PFSK-1 (cell line): ENCODE data around the gene ST7.

Experiments
- FOXP2 ChIP-seq: optimal IDR thresholded peaks from 2 replicates; pipeline ENCODE3; 2011; ENCODE audit warnings: borderline replicate concordance, control low read depth, inconsistent platforms; ENCODE audit not compliant: insufficient read depth; ENCODE audit errors: extremely low read length, extremely low read depth
- POLR2AphosphoS5 ChIP-seq: IDR thresholded peaks from 2 replicates; pipeline ENCODE4 v1.6.1; 2012; ENCODE audit warnings: low read depth, mild to moderate bottlenecking, control low read depth, low read length, moderate library complexity
- REST ChIP-seq, 2 experiments: IDR thresholded peaks; 2 replicates each; pipeline versions ENCODE4 v1.6.1 to v1.8.0; 2011 to 2012; ENCODE audit warnings: low read depth in 2 of 2, low read length in 2 of 2, control low read depth in 1 of 2, inconsistent platforms in 1 of 2, mild to moderate bottlenecking in 1 of 2, moderate library complexity in 1 of 2; ENCODE audit not compliant: insufficient read depth in 1 of 2
- SIN3A ChIP-seq: IDR thresholded peaks from 2 replicates; pipeline ENCODE4 v1.6.1; 2012; ENCODE audit warnings: mild to moderate bottlenecking, low read length, moderate library complexity, borderline replicate concordance; ENCODE audit not compliant: insufficient read depth
- TAF1 ChIP-seq: IDR thresholded peaks from 2 replicates; pipeline ENCODE4 v1.6.1; 2012; ENCODE audit warnings: low read length, control low read depth, borderline replicate concordance; ENCODE audit not compliant: insufficient read depth

ST7 gene

GRCh38 chr7:117009705-117010361, 56.5 kb downstream of the ST7 start:
- TF ChIP-seq TAF1 (no peak), POLR2AphosphoS5 (no peak), FOXP2 (no peak), REST (IDR thresholded peaks at IDR 0.05; ENCODE audit: insufficient read depth in 1 of 2, low read depth in 2 of 2, low read length in 2 of 2) (no peak), SIN3A (no peak)

- TF ChIP-seq FOXP2, result no peak
- TF ChIP-seq TAF1, result no peak
- no peak for TF ChIP-seq REST (IDR thresholded peaks at IDR 0.05; ENCODE audit: insufficient read depth in 1 of 2, low read depth in 2 of 2, low read length in 2 of 2)
- no peak for TF ChIP-seq SIN3A
- TF ChIP-seq POLR2AphosphoS5, result no peak
These were observed 57.3 kb downstream of the ST7 start for GRCh38 chr7:117010375-117011133.

- no peak for TF ChIP-seq TAF1
- no peak for TF ChIP-seq REST (IDR thresholded peaks at IDR 0.05; ENCODE audit: insufficient read depth in 1 of 2, low read depth in 2 of 2, low read length in 2 of 2)
- no peak for TF ChIP-seq SIN3A
- TF ChIP-seq FOXP2, result no peak
- TF ChIP-seq POLR2AphosphoS5, result no peak
These were observed 58.3 kb downstream of the ST7 start for GRCh38 chr7:117011419-117012260.

GRCh38 chr7:117012284-117012683, 59.0 kb downstream of the ST7 start:
- TF ChIP-seq TAF1, result no peak
- no peak for TF ChIP-seq SIN3A
- no peak for TF ChIP-seq POLR2AphosphoS5
- TF ChIP-seq REST (IDR thresholded peaks at IDR 0.05; ENCODE audit: insufficient read depth in 1 of 2, low read depth in 2 of 2, low read length in 2 of 2), result no peak
- no peak for TF ChIP-seq FOXP2
